ENCODE data around the gene FOSL2. TPM values are rescaled to one million over a fixed set of nuclear protein-coding genes. Genes with fewer than 3 reads are reported as not detected.

Gene FOSL2
- total RNA-seq, 1 donor from 2014 or later = 156 TPM

DNA sequence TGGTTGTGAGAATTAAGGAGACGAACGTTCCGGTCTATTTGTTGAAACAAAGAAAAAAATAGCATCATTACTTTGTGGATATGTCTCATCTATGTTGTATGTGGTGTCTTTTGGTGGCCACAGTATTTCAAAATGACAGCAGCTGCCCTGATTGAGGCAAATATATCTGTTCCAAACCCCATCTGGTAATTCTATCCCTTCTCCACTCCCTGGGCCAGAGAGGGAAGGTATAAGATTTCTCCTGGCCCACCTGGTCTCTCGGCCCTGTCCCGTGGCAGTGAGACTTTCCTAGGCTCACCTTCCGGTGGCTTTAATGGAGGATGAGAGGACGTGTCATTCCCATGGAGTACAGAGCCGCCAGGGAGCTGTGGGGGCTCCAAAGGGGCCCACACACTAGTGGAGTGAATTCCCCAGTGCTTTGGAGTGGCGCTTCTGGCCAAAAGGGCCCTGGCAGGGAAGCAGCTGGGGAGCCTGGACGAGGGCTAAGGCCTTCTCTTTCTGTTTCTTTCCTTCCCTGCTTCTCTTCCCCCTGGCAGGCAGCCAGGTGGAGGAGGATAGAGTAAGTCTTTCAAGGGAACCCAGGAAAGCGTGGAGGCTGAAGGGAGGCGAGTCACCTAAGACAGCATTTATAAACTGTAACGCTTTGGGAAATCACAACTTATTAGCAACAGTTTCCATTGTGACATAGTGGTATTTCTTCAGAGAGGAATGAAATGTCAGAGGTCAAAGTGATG, 5.6 kb downstream of the FOSL2 start:
- Mint-ChIP-seq H3K36me3 (ENCODE audit: low read depth) (peaks cover 13% of the 10 kb centered on the region), H3K4me3 (ENCODE audit: unreplicated experiment) (no peak overlapping the region), H3K27me3 (ENCODE audit: low read depth) (no peaks in the 10 kb centered on the region), H3K27ac (ENCODE audit: unreplicated experiment) (no peak overlapping the region), H3K4me1 (ENCODE audit: low read depth) (peaks cover 21% of the 10 kb centered on the region), H3K9me3 (ENCODE audit: low read depth) (no peaks in the 10 kb centered on the region)
- DNase-seq (ENCODE audit: low spot score) = no peak
- TF ChIP-seq, protein P1, sequence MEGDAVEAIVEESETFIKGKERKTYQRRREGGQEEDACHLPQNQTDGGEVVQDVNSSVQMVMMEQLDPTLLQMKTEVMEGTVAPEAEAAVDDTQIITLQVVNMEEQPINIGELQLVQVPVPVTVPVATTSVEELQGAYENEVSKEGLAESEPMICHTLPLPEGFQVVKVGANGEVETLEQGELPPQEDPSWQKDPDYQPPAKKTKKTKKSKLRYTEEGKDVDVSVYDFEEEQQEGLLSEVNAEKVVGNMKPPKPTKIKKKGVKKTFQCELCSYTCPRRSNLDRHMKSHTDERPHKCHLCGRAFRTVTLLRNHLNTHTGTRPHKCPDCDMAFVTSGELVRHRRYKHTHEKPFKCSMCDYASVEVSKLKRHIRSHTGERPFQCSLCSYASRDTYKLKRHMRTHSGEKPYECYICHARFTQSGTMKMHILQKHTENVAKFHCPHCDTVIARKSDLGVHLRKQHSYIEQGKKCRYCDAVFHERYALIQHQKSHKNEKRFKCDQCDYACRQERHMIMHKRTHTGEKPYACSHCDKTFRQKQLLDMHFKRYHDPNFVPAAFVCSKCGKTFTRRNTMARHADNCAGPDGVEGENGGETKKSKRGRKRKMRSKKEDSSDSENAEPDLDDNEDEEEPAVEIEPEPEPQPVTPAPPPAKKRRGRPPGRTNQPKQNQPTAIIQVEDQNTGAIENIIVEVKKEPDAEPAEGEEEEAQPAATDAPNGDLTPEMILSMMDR (IDR thresholded peaks at IDR 0.05) = no peak

DNA sequence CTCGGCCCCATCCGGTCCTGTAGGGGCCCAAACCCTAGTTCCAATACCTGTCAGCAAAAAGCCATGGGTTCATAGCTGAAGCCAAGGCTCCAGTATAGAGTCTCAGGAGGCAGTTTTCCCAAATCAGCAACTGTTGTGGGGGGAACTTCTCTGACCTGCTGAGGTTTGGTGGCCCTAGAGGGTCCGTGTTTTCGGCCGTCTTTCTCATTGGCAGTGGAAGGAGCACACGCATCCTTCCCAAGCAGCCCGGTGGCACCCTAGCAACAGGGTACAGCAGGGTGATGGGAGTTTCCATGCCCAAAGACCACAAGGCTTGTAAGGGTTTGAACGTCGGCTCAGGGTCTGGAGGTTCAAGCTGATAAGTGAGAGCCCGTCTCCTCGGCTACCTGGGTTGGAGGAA, 6.6 kb downstream of the FOSL2 start:
- no peaks in the 10 kb centered on the region for H3K9me3 Mint-ChIP-seq (ENCODE audit: low read depth)
- H3K4me1 Mint-ChIP-seq (ENCODE audit: low read depth) = peaks cover 31% of the 10 kb centered on the region
- no peak overlapping the region for H3K27ac Mint-ChIP-seq (ENCODE audit: unreplicated experiment)
- no peak overlapping the region for H3K4me3 Mint-ChIP-seq (ENCODE audit: unreplicated experiment)
- H3K27me3 Mint-ChIP-seq (ENCODE audit: low read depth) = no peaks in the 10 kb centered on the region
- TF ChIP-seq, protein P1 (IDR thresholded peaks at IDR 0.05) = no peak
- DNase-seq (ENCODE audit: low spot score) = no peak
- H3K36me3 Mint-ChIP-seq (ENCODE audit: low read depth) = peaks cover 20% of the 10 kb centered on the region

DNA sequence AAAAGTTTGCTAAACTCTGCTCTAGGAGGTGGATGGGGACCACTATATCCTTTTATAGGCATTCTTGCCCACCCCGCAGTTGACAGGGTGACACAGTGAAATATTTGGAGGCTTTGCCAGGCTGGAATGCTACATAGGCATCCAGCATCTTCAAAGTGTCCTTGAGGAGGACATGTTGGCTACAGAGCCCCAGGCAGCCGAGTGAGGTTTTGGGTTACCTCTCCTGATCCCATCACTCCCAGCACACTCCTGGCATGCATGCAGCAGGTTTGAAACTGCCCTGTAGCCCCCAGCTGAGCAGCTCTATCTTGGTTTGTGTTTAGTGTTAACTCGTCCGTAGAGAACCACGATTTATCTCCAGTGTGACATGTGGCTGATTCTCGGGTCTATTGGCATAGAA, 7.3 kb downstream of the FOSL2 start:
- Mint-ChIP-seq H3K9me3 (ENCODE audit: low read depth) (no peaks in the 10 kb centered on the region), H3K27ac (ENCODE audit: unreplicated experiment) (peak overlapping the region; percentile 57)

DNA sequence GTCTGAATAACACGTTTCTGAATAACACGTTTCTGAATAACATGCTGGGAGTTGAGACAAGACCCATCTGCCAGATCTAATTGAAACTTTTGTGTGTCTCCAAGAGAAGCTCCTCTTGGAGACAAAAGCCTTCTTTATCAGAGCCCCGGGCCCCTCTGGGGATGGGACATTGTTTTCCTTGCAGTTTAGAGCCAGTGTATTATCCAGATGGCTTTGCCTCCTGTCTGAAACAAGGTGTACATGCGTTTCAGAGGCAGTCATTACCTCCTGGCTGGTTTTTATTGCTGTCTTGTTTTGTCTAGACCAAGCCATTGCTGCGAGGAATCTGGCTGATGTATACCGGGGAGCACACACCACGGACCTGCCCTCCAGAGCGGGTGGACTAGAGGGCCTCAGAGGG, 7.8 kb downstream of the FOSL2 start:
- Mint-ChIP-seq H3K36me3 (ENCODE audit: low read depth) (peaks cover 18% of the 10 kb centered on the region), H3K9me3 (ENCODE audit: low read depth) (no peaks in the 10 kb centered on the region), H3K4me1 (ENCODE audit: low read depth) (peaks cover 31% of the 10 kb centered on the region), H3K4me3 (ENCODE audit: unreplicated experiment) (peak overlapping the region; percentile 7), H3K27me3 (ENCODE audit: low read depth) (no peaks in the 10 kb centered on the region), H3K27ac (ENCODE audit: unreplicated experiment) (peak overlapping the region; percentile 57)
- TF ChIP-seq, protein P1 (IDR thresholded peaks at IDR 0.05) = no peak
- no peak for DNase-seq (ENCODE audit: low spot score)

More for the DNA sequence above, 7.3 kb downstream of the FOSL2 start:
- DNase-seq (ENCODE audit: low spot score) = no peak
- Mint-ChIP-seq H3K27me3 (ENCODE audit: low read depth) (no peaks in the 10 kb centered on the region), H3K4me1 (ENCODE audit: low read depth) (peaks cover 31% of the 10 kb centered on the region), H3K36me3 (ENCODE audit: low read depth) (peaks cover 17% of the 10 kb centered on the region), H3K4me3 (ENCODE audit: unreplicated experiment) (peak overlapping the region; percentile 7)
- TF ChIP-seq, protein P1 (IDR thresholded peaks at IDR 0.05) = no peak

DNA sequence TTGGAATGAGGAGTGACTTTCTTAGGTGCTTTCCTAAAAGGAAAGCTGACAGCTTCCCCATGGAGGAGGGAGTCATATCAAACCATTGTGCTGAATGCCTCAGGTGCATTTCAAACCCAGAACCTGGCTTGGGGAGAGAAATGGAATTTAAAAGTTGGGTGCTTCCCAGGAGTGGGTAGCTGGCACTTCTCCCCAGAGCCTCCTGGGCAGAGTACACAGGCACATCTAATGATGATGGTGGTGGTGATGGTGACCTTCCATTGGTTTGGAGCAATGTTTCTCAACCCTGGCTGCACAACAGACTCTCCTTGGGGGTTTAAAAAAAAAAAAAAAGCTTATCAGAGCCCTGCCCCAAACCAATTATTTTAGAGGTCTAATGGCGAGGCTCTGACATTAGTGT, 8.3 kb downstream of the FOSL2 start:
- no peak for DNase-seq (ENCODE audit: low spot score)
- H3K27ac Mint-ChIP-seq (ENCODE audit: unreplicated experiment) = peak overlapping the region; percentile 57
- H3K9me3 Mint-ChIP-seq (ENCODE audit: low read depth) = no peaks in the 10 kb centered on the region
- H3K36me3 Mint-ChIP-seq (ENCODE audit: low read depth) = peaks cover 20% of the 10 kb centered on the region
- peaks cover 31% of the 10 kb centered on the region for H3K4me1 Mint-ChIP-seq (ENCODE audit: low read depth)
- H3K4me3 Mint-ChIP-seq (ENCODE audit: unreplicated experiment) = peak overlapping the region; percentile 7
- TF ChIP-seq, protein P1 (IDR thresholded peaks at IDR 0.05) = no peak
- H3K27me3 Mint-ChIP-seq (ENCODE audit: low read depth) = no peaks in the 10 kb centered on the region
